NCI-H748 (cell line): ENCODE measurements around the gene GNAS-AS1.
A peak's percentile ranks its signal among the peaks of the same experiment; 100 is the strongest.

Experiments
- DNase-seq: peaks from one replicate; lab custom pipeline; 2025; ENCODE audit not compliant: unreplicated experiment; lab: John Stamatoyannopoulos, UW

The GNAS-AS1 gene

DNA sequence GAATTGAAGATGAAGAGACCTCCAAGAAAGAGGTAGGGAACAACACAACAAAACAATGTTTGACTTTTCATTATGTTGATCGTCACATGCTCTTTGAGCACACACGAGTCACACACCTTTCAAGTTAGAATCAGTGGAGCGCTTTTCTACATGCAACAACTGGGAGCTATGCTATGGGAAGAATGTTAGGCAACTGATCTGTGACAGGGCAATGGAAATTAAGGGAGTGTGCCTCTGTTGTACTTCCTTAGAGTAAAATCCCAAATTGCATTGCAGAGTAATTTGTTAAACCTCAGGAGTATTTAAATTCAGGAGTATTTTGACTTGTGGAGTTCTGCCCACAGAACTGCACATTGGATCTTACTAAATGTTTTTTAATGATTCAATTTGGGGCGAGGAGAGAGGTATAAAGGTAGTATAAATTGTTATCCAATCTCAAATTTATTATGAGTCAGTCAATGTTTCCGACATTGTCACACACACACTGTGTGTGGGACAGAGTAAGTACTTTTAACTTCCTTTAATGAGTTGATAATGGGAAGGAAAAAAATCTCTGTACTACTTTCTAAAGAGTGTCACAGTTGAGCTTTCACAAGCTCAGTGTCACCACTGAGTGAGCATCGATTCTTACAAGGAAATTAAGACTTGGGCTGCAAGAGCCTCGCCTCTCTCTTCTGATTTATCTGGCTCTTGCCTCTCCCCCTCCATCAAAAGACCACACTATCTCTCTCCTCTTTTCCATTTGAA, 12.5 kb upstream of the GNAS-AS1 start:
- no peak for DNase-seq

DNA sequence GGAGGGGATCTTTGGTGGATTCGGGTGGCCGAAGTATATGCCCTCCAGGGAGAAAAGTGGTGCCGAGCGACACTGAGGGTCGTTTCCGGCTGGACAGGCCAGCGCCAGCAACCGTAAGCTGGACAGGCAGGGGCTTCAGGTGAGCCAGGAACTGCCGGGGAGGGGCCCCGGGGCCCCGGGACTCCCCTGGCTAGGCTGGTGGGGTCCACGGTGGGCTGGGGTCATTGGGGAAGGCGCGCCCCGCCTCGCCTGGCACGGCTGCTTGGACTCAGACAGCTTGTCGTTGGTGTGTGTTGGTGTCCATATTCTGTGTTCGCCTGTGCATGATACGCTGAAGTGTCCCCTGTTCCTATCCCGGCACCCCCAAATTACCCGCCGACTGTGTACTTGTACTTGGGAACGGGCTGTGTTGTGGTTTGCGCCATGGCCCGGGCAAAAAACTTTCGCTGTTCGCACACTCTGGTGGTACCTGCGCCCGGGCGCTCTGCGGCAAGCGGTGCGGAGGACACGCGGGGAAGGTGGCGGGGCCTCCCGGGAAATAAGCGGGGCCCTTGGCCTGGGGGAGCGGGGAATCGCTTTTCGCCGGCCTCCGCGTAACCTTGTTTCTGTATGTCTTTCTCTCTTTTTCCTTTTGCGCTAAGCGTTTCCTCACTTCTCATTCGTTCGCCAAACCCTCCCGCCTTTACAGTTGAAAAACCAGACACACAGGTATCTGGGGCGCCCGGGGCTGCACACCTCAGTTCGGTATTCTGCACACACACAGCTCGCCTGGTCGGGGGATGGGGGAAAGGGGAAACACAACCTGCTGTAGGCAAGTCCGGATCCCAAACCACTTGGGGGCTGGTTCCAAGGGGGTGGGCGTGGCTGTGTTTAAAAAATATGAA, 5.0 kb upstream of the GNAS-AS1 start:
- peak; percentile 51 for DNase-seq

DNA sequence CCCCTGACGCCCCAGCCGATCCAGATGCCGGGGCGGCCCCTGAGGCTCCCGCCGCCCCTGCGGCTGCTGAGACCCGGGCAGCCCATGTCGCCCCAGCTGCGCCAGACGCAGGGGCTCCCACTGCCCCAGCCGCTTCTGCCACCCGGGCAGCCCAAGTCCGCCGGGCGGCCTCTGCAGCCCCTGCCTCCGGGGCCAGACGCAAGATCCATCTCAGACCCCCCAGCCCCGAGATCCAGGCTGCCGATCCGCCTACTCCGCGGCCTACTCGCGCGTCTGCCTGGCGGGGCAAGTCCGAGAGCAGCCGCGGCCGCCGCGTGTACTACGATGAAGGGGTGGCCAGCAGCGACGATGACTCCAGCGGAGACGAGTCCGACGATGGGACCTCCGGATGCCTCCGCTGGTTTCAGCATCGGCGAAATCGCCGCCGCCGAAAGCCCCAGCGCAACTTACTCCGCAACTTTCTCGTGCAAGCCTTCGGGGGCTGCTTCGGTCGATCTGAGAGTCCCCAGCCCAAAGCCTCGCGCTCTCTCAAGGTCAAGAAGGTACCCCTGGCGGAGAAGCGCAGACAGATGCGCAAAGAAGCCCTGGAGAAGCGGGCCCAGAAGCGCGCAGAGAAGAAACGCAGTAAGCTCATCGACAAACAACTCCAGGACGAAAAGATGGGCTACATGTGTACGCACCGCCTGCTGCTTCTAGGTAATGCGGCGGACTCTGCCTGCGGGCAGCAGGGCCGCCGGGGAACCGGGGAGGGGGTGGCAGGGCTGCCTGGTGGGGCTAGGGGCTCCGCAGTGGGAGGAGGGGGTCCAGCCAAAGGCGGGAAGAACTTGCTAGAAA, 4.2 kb upstream of the GNAS-AS1 start:
- peak; percentile 52 for DNase-seq

DNA sequence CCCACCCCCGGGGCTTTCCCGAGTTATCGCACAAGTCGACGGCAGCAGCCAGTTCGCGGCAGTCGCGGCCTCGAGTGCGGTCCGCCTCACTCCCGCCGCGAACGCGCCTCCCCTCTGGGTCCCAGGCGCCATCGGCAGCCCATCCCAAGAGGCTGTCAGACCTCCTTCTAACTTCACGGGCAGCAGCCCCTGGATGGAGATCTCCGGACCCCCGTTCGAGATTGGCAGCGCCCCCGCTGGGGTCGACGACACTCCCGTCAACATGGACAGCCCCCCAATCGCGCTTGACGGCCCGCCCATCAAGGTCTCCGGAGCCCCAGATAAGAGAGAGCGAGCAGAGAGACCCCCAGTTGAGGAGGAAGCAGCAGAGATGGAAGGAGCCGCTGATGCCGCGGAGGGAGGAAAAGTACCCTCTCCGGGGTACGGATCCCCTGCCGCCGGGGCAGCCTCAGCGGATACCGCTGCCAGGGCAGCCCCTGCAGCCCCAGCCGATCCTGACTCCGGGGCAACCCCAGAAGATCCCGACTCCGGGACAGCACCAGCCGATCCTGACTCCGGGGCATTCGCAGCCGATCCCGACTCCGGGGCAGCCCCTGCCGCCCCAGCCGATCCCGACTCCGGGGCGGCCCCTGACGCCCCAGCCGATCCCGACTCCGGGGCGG, 3.4 kb upstream of the GNAS-AS1 start:
- no peak for DNase-seq

DNA sequence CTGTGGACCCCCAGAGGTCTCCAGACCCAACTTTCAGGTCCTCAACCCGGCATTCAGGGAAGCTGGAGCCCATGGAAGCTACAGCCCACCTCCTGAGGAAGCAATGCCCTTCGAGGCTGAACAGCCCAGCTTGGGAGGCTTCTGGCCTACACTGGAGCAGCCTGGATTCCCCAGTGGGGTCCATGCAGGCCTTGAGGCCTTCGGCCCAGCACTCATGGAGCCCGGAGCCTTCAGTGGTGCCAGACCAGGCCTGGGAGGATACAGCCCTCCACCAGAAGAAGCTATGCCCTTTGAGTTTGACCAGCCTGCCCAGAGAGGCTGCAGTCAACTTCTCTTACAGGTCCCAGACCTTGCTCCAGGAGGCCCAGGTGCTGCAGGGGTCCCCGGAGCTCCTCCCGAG, 2.8 kb upstream of the GNAS-AS1 start:
- DNase-seq, result no peak

DNA sequence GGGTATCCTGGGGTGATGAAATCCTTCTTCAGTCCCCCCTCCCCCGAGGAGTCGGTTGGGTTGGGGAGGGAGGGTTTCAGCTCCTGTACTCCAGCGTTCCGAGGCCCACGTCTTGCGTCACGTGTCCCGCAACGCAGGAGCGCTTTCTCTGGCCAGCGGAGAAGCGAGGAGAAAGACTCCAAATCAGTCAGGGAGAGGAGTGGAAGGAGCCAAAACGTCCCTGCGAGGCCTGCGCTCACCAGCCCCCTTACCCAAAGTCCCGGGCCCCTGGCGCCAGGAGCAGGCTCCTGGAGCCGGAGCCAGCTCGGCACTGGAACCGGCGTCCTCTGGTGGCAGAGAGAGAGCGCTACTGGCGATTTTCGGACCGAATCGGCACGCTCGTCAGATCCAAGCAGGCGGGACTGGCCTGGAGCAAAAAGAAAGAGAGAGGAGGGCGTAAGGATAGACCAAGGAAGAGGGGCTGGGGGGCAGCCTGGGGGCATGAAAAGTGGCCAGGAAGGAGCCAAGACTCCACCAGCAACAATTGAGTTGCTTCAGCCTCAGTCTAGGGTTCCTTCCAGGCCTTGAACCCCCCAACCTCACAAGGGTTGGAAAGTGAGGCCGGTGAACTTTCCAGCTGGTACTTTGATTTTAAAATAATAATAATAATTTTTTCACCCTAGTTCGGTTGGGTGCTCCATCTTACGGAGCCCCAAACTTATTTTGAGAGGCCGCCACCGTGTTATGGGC, 2.0 kb upstream of the GNAS-AS1 start, which contains the start of gene GNAS:
GNAS (plus strand) TSS at position 174 of the 729 bp plus-strand sequence.
- DNase-seq, result no peak

DNA sequence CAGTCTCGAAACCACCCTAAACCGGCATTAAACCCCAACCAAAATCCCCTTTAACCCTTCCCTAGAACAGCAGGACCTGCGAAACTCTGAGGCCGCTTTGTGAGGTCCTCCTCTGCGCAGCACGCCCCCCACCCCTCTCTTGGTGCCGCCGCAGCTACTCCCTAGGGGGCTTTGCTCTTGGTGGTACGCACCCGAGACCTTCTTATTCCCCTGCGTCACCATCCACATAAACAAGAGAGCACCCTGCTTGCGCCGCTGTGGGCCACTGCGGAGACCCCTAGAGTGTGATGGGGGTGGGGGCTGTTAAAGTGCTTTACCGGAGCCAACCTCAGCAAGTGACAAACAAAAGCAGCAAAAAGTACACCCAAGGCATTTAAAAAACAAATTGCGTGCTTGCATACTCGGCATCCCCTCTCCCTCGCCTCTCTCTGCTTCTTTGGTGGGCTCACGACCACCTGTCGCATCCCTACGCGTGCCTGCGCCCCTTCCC, 1.3 kb upstream of the GNAS-AS1 start:
- no peak for DNase-seq

DNA sequence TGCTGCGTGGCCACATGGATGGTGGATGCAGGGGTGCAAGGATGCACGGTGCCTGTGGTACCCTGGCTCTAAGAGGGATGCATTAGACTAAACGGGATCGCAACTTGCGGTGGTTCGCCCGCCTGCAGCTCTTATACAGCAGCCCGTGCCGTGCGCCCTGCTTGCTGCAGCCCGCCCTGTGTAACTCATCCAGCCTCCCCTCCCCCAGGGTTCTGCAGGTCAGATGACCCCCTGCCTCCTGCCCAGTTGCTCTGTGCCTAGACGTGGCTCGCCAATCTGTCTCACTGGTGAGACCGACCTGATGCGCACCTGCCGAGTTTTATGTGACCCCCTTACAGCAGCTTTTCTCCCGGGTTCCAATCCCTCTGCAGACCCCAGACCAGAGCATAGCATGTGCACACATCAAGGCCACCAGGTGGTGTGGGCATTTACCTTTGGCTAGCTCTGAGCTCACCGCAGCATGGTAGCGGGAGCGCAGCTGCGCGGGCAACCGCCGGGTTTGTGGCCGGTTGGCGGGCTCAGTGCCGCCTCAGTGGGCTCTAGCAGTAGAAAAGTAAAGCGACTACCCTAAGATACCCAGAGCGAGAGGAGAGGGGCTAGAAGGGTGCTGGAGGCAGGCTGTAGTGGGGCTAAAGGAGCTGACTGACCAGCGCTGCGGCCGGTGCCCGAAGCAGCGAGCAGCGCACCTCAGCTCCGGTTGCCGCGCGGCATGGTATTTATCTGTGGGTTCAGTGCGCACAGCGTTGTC, 693 bp upstream of the GNAS-AS1 start:
- DNase-seq, result no peak

DNA sequence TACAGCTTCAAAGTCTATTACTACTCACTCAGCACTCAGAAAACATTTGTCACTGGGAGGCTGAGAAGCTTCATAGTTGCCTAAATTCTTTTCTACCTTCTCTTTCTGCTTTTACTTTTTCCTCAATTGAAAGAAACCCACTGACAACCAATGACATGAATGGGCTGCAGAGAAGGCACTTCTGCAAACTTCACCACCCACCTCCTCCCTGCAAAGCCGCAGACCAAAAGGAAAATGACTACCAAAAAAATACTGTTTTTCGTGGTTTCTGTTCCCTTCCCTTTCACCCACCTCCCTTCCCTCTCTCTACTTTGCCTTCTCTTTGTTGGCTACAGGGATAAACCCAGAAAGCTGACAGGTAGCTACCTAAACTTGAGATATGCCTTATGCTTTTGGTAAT, 3.2 kb downstream of the GNAS-AS1 start:
- DNase-seq, result no peak

DNA sequence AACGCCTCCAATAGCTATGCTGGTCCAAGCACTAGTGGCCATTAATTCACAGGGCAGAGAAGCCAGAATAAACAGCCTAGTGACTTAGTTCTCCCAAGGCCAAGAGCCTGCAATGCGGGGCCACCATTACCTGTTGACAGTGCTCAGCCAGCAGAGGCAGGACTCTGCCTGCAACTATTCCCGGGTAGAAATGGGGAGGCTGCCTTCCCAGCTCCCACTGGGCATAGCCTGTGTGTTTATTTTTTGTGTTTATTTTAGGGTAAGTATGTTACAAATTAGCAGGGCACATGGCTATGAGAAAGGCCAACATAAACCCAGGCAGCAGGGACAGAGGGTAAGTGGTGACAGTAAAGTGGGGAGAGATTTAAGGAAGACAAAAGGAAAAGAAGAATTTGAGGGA, 5.0 kb downstream of the GNAS-AS1 start:
- no peak for DNase-seq

DNA sequence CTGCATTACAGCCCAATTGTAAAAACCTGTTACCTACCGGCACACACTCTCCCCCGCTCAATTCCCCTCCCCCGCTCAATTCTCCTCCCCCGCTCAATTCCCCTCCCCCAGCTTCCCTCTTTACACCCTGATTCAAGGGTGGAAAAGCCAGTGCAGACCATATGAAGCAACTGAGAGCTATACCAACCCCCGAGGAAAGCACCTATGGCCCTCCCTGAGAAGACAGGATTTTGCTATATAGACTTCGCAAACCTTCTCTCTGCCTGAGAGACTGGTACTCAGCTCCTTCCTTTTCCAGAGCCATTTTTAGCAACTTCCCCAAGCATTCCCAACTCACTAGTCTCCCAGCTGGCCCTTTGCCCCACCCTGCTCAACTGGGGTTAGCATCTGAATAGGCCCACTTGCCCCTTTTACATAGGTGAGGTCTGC, 7.6 kb downstream of the GNAS-AS1 start:
- no peak for DNase-seq

DNA sequence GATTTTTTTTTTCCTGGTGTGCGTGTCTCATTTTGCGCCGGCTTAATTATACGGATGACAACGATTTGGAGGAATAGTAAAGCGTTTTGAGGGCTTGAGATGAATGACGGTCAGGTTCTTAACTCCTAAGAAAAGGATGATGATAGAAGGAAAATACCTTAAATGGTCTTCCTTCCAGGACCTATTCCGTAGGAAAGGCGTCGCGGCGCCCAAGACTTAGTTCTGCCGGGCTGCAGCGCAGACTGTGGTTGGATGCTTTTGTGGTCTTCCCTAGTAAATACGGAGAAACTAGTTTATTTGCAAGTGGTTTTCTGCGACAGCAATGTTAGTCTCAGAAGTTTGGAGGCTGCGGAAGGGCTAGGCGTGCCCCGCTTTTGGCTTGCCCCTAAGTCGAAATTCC, 8.4 kb downstream of the GNAS-AS1 start:
- no peak for DNase-seq

DNA sequence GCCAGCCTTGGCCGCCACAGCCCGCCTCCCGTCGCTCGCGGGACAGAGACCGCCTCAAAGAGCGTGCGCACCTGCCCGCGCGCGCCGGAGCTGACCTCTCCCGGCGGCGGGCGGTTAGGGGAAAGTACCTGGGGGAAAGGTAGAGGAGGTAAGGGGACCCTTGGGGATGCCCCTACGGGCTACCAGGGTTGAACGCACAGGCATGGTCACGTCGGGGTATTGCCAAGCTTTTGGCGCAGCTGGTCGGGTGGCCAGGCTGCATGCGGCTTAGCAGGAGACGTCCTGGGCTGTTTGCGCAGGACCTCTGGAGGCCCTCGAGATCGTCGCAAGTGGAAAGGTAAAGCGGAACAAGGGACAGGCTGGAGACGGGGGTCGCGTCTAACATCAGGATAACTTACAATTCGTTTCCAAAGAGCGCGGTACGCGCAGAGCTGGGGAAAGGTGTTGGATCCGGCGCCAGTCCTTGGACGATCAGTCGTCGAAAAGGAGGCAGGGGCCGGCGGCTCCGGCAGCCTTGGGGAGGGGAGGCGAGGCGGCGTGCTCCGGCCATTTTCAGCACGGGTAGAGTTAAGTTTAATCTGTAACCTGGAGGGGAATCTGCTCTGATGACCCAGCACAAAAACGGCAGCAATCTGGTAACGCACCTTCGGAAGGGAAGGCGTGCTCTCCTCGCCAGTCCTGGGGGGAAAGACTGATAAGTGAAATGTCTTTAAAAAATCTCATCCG, 9.0 kb downstream of the GNAS-AS1 start:
- no peak for DNase-seq

DNA sequence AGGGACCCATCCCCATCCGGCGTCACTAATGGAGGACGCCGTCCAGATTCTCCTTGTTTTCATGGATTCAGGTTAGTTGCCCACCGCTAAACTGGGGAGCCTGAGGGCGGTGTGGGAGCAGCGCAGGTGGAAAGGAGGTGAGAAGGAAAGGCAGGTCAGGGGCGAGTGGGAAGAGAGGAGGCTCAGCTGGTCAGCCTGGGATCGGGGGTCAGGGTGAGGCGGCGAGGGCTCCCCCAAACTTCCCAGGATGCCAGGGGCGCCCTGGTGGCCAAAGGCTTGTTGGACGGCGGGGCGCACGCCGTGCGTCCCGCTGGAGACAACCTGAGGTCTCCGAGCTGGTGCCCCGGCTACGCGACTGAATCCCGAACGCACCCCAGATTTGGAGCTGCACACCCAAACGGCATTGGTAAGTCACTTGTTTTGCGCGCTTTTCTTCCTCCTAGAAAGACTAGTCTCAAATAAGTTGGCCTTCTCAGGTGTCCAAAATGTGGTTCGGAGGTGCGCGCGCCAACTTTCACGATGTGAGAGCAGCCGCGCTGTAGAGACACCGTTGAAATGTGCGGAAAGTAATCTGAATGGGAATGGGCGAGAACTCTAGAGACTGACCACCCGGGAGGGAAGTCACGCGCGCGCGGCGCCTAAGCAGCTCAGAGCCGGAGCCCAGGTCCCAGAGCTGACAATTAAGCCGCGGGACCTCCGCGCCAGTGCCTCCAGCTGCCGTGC, 9.7 kb downstream of the GNAS-AS1 start:
- DNase-seq, result no peak

DNA sequence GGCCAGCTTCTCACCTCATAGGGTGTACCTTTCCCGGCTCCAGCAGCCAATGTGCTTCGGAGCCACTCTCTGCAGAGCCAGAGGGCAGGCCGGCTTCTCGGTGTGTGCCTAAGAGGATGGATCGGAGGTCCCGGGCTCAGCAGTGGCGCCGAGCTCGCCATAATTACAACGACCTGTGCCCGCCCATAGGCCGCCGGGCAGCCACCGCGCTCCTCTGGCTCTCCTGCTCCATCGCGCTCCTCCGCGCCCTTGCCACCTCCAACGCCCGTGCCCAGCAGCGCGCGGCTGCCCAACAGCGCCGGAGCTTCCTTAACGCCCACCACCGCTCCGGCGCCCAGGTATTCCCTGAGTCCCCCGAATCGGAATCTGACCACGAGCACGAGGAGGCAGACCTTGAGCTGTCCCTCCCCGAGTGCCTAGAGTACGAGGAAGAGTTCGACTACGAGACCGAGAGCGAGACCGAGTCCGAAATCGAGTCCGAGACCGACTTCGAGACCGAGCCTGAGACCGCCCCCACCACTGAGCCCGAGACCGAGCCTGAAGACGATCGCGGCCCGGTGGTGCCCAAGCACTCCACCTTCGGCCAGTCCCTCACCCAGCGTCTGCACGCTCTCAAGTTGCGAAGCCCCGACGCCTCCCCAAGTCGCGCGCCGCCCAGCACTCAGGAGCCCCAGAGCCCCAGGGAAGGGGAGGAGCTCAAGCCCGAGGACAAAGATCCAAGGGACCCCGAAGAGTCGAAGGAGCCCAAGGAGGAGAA, 10.5 kb downstream of the GNAS-AS1 start:
- no peak for DNase-seq

DNA sequence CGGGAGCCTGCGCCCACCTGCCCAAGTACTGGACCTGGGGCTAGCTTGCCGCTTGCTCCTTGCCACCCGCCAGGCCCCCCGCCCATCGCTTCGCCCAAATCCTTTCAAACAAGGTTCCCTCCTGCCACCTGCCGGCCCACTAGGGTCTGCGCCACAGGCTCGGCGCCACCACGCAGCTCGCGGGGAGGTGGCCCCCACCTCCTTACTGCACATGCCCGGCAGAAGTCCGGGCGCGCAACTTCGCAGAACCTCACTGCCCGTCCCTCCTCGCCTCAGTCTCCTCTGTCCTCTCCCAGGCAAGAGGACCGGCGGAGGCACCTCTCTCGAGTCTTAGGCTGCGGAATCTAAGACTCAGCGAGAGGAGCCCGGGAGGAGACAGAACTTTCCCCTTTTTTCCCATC, 11.2 kb downstream of the GNAS-AS1 start:
- DNase-seq, result no peak

DNA sequence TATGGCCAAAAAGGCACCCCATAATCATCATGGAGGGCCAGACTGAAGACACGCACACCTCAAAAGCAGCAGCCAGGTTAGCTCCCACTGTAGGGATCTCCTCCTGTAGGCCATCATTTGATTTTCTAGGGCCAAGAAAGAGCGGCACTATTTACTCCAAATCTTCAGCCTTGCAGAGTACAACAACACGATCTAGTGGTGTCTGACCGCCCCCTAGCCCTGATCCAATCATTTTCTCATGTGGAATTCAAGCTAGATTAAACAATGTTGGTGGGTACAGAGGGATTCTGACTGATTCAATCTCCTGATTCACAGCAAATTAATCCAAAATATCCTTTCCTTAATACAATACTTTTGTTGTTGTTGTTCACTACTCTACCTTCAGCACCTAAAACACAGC, 12.5 kb downstream of the GNAS-AS1 start:
- DNase-seq, result no peak
